Mucosa of gallbladder (tissue), 1 donor: ENCODE data around the gene APBA1. TPM values are rescaled to one million over a fixed set of nuclear protein-coding genes. Genes with fewer than 3 reads are reported as not detected.
A peak's percentile ranks its signal among the peaks of the same experiment; 100 is the strongest.
"Not testable (repeated sequence)": the region's sequence is repeated elsewhere in the genome, so short reads cannot be mapped to it uniquely, and the experiment has no call there.

ENCODE experiments used
- DNase-seq: peaks from one replicate; pipeline ENCODE4 v3.0.0-alpha.2; 2020; ENCODE audit warnings: low spot score
- total RNA-seq: library from RNA; stranded (reverse); gene quantifications from one replicate; pipeline ENCODE4 v1.2.1, GENCODE V29; 2021
- donor health status: DM: no; HTN: no; CAD: no.

The APBA1 gene
- total RNA-seq, 1 donor from 2014 or later, result 10.7 TPM

GRCh38 chr9:69444021-69444420 is 228.2 kb downstream of the APBA1 start:
- no peak for DNase-seq

- no peak for DNase-seq
Observed at GRCh38 chr9:69443178-69443577, 229.0 kb downstream of the APBA1 start.

GRCh38 chr9:69442486-69442885 is 229.7 kb downstream of the APBA1 start:
- no peak for DNase-seq

GRCh38 chr9:69440254-69440955 is 231.8 kb downstream of the APBA1 start:
- DNase-seq, result not testable (repeated sequence)

- not testable (repeated sequence) for DNase-seq
Observed at GRCh38 chr9:69439654-69440053, 232.5 kb downstream of the APBA1 start.

GRCh38 chr9:69433968-69434367 is 238.2 kb downstream of the APBA1 start:
- DNase-seq, result no peak

- DNase-seq, result no peak
Observed at GRCh38 chr9:69433392-69433791, 238.8 kb downstream of the APBA1 start.

GRCh38 chr9:69432623-69433022 is 239.5 kb downstream of the APBA1 start:
- DNase-seq, result no peak

GRCh38 chr9:69431777-69432176 is 240.4 kb downstream of the APBA1 start:
- DNase-seq, result no peak

GRCh38 chr9:69431203-69431602 is 241.0 kb downstream of the APBA1 start:
- no peak for DNase-seq

- no peak for DNase-seq
Observed at GRCh38 chr9:69430206-69430605, 242.0 kb downstream of the APBA1 start.

GRCh38 chr9:69429281-69429680 is 242.9 kb downstream of the APBA1 start:
- no peak for DNase-seq

- DNase-seq, result no peak
Observed at GRCh38 chr9:69428017-69428785, 244.0 kb downstream of the APBA1 start.

GRCh38 chr9:69427286-69427685 is 244.9 kb downstream of the APBA1 start:
- DNase-seq, result no peak

GRCh38 chr9:69425136-69425801 is 246.9 kb downstream of the APBA1 start:
- DNase-seq, result no peak

GRCh38 chr9:69421908-69422801 is 250.0 kb downstream of the APBA1 start:
- DNase-seq, result peak; percentile 57

- no peak for DNase-seq
Observed at GRCh38 chr9:69420611-69421270, 251.4 kb downstream of the APBA1 start.

GRCh38 chr9:69412741-69413150 is 259.4 kb downstream of the APBA1 start:
- peak; percentile 72 for DNase-seq

GRCh38 chr9:69411931-69412740 is 260.0 kb downstream of the APBA1 start:
- DNase-seq, result no peak

GRCh38 chr9:69411246-69411645 is 260.9 kb downstream of the APBA1 start:
- no peak for DNase-seq
